Fibroblast of lung (primary cell): ENCODE results near the gene ZDHHC1.

ENCODE experiments used
- CTCF ChIP-seq, 2 donors: IDR thresholded peaks in 1 of 2; conservative IDR thresholded peaks in 1 of 2; 1 replicate in 1 of 2; 2 replicates in 1 of 2; pipeline ENCODE4 v1.5.1; 2011 to 2012; ENCODE audit warnings: low read length in 2 of 2, control low read depth in 1 of 2, inconsistent platforms in 1 of 2, low read depth in 1 of 2, mild to moderate bottlenecking in 1 of 2
- EZH2 ChIP-seq: IDR thresholded peaks from 2 replicates; pipeline ENCODE4 v1.5.1; 2012; ENCODE audit warnings: low read length, control low read depth, mild to moderate bottlenecking; ENCODE audit errors: missing control alignments

- TF ChIP-seq CTCF (conservative IDR thresholded peaks at IDR 0.05 in 1 of 2, IDR thresholded peaks at IDR 0.05 in 1 of 2; ENCODE audit: low read depth in 1 of 2, low read length in 2 of 2) (no peak), EZH2 (no peak)
These were observed 3.2 kb upstream of the ZDHHC1 start for GRCh38 chr16:67419502-67419901.
